Neural crest cell (in vitro differentiated cells): Measurements from ENCODE around the gene NFASC. TPM values are rescaled to one million over a fixed set of nuclear protein-coding genes. Genes with fewer than 3 reads are reported as not detected.

Experiments used
- DNase-seq: peaks from one replicate; pipeline ENCODE4 v3.0.0; 2021; ENCODE audit warnings: low read depth, mixed read lengths, low spot score
- H3K27ac Mint-ChIP-seq: one replicate; pipeline ENCODE4 v1.8.0; 2021; ENCODE audit warnings: mild to moderate bottlenecking, mixed read lengths; ENCODE audit not compliant: unreplicated experiment
- H3K27me3 Mint-ChIP-seq: 2 replicates; pipeline ENCODE4 v1.8.0; 2021; ENCODE audit warnings: low read depth, mild to moderate bottlenecking, mixed read lengths
- H3K36me3 Mint-ChIP-seq: 2 replicates; pipeline ENCODE4 v1.8.0; 2021; ENCODE audit warnings: low read depth, mild to moderate bottlenecking, mixed read lengths
- H3K4me1 Mint-ChIP-seq: 2 replicates; pipeline ENCODE4 v1.8.0; 2021; ENCODE audit warnings: mixed read lengths
- H3K4me3 Mint-ChIP-seq: one replicate; pipeline ENCODE4 v1.8.0; 2021; ENCODE audit warnings: mild to moderate bottlenecking, mixed read lengths
- H3K9me3 Mint-ChIP-seq: 2 replicates; pipeline ENCODE4 v1.8.0; 2021; ENCODE audit warnings: mixed read lengths
- CTCF ChIP-seq: fragments of 200-600 bp; sonication (generic); conservative IDR thresholded peaks from 2 replicates; pipeline ENCODE4 v1.5.0; 2021; ENCODE audit warnings: antibody characterized with exemption, mild to moderate bottlenecking
- total RNA-seq: library from RNA; stranded (reverse); gene quantifications from 2 replicates; pipeline ENCODE4 v1.2.1, GENCODE V29; 2021

Gene NFASC
- total RNA-seq, 1 donor from 2014 or later, result 12.9 TPM

GRCh38 chr1:204842369-204842768, 28.3 kb upstream of the NFASC start:
- no peak for TF ChIP-seq CTCF
- DNase-seq, result no peak
- H3K9me3 Mint-ChIP-seq, result no peaks in the 10 kb centered on the region
- H3K27me3 Mint-ChIP-seq, result peaks cover 2% of the 10 kb centered on the region
- H3K36me3 Mint-ChIP-seq, result no peaks in the 10 kb centered on the region
- no peak overlapping the region for H3K4me3 Mint-ChIP-seq
- no peak overlapping the region for H3K27ac Mint-ChIP-seq
- H3K4me1 Mint-ChIP-seq, result peaks cover 6% of the 10 kb centered on the region

- H3K9me3 Mint-ChIP-seq, result no peaks in the 10 kb centered on the region
- no peak overlapping the region for H3K4me3 Mint-ChIP-seq
- DNase-seq, result no peak
- TF ChIP-seq CTCF, result no peak
- H3K27ac Mint-ChIP-seq, result peak overlapping the region; percentile 3
- no peaks in the 10 kb centered on the region for H3K36me3 Mint-ChIP-seq
- no peaks in the 10 kb centered on the region for H3K27me3 Mint-ChIP-seq
- peaks cover 6% of the 10 kb centered on the region for H3K4me1 Mint-ChIP-seq
Measured at GRCh38 chr1:204842892-204843291, 27.8 kb upstream of the NFASC start.

- DNase-seq, result no peak
- Mint-ChIP-seq H3K27me3 (no peaks in the 10 kb centered on the region), H3K36me3 (no peaks in the 10 kb centered on the region), H3K27ac (no peak overlapping the region), H3K4me1 (peaks cover 6% of the 10 kb centered on the region), H3K9me3 (no peaks in the 10 kb centered on the region), H3K4me3 (no peak overlapping the region)
- TF ChIP-seq CTCF, result no peak
Measured at GRCh38 chr1:204846546-204846945, 24.1 kb upstream of the NFASC start.

GRCh38 chr1:204848579-204848978, 22.1 kb upstream of the NFASC start:
- H3K27me3 Mint-ChIP-seq, result peaks cover 4% of the 10 kb centered on the region
- no peak for DNase-seq

DNA sequence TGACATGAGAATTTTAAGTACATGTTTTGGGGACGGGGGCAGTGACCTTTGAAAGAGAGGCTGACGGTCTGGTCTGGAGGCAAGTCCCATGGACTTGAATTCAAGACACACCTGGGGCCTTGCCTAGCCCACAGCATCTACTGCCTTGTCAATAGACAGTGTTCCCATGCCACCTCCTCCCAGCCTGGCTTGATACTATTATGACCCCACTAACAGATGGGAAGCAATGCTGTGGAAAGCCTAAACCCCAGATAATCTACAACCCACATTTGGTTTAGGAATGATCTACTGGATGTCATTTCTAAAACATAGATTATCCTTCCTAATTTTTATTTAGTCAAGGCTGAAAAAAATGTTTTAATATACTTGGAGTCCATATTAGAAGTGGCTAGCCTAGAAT, 17.8 kb upstream of the NFASC start:
- Mint-ChIP-seq H3K27ac (no peak overlapping the region), H3K36me3 (no peaks in the 10 kb centered on the region), H3K4me1 (no peaks in the 10 kb centered on the region), H3K27me3 (peaks cover 24% of the 10 kb centered on the region), H3K9me3 (no peaks in the 10 kb centered on the region), H3K4me3 (no peak overlapping the region)
- DNase-seq, result no peak
- no peak for TF ChIP-seq CTCF

More at GRCh38 chr1:204848579-204848978, 22.1 kb upstream of the NFASC start:
- Mint-ChIP-seq H3K4me1 (no peaks in the 10 kb centered on the region), H3K4me3 (no peak overlapping the region), H3K9me3 (no peaks in the 10 kb centered on the region), H3K27ac (no peak overlapping the region), H3K36me3 (no peaks in the 10 kb centered on the region)
- TF ChIP-seq CTCF, result no peak

DNA sequence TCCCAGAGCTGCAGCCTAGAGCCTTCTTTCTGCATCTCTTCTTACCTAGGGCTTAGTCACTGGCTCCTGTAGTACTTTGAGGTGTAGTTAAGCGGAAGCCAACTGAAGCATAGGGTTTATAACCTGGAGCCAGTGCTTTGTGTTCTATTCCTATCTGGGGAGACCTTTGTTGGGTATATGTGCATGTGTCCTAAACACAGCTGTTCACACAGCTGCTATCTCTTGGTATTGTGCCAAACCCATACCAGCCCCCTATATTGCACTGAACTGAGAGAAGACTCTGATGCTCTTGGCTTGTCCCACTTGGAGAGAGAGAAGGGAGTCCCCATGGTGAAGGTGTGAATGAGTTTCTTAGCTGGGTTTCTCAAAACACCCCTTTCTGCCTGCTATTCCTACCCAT, 17.2 kb upstream of the NFASC start:
- Mint-ChIP-seq H3K9me3 (no peaks in the 10 kb centered on the region), H3K4me1 (peaks cover 4% of the 10 kb centered on the region), H3K27me3 (peaks cover 29% of the 10 kb centered on the region), H3K36me3 (no peaks in the 10 kb centered on the region), H3K4me3 (no peak overlapping the region), H3K27ac (no peak overlapping the region)
- no peak for DNase-seq
- no peak for TF ChIP-seq CTCF
